Activated CD4-positive, alpha-beta memory T cell treated with anti-CD3 and anti-CD28 coated beads for 36 hours (primary cell): ENCODE results near the gene SRCIN1. TPM values are rescaled to one million over a fixed set of nuclear protein-coding genes. Genes with fewer than 3 reads are reported as not detected.

ENCODE experiments used
- CTCF ChIA-PET: fragments of 350-600 bp; sonication (Branson Sonifier 250); formaldehyde crosslinking; loops from one replicate; lab custom pipeline; 2021; ENCODE audit warnings: antibody characterized with exemption, inconsistent platforms; lab: Charles Lee
- POLR2A ChIA-PET: fragments of 350-600 bp; sonication (Branson Sonifier 250); formaldehyde crosslinking; loops from one replicate; lab custom pipeline; 2021; ENCODE audit warnings: antibody characterized with exemption; lab: Charles Lee
- DNase-seq: peaks from one replicate; pipeline ENCODE4 v3.0.0-alpha.2; 2020
- H3K27ac Mint-ChIP-seq: one replicate; pipeline ENCODE4 v1.8.0; 2021; ENCODE audit warnings: mixed read lengths
- H3K27me3 Mint-ChIP-seq: one replicate; pipeline ENCODE4 v1.8.0; 2021; ENCODE audit warnings: mixed read lengths
- H3K36me3 Mint-ChIP-seq: one replicate; pipeline ENCODE4 v1.8.0; 2021; ENCODE audit warnings: mixed read lengths
- H3K4me1 Mint-ChIP-seq: one replicate; pipeline ENCODE4 v1.8.0; 2021; ENCODE audit warnings: low read depth, mixed read lengths
- H3K4me3 Mint-ChIP-seq: one replicate; pipeline ENCODE4 v1.8.0; 2021; ENCODE audit warnings: mild to moderate bottlenecking, mixed read lengths
- H3K9me3 Mint-ChIP-seq: one replicate; pipeline ENCODE4 v1.8.0; 2021; ENCODE audit warnings: mixed read lengths
- intact Hi-C: fragments of 100-400 bp; cut with micrococcal nuclease; formaldehyde crosslinking; loops from one replicate; pipeline ENCODE4 v1.15.1; 2023
- total RNA-seq, 2 experiments: library from RNA; stranded (reverse); gene quantifications; one replicate each; pipeline ENCODE4 v1.2.3, GENCODE V29; 2021

Gene SRCIN1
- total RNA-seq, 2 experiments from 2014 or later, result 0.92 to 1.6 TPM

DNA sequence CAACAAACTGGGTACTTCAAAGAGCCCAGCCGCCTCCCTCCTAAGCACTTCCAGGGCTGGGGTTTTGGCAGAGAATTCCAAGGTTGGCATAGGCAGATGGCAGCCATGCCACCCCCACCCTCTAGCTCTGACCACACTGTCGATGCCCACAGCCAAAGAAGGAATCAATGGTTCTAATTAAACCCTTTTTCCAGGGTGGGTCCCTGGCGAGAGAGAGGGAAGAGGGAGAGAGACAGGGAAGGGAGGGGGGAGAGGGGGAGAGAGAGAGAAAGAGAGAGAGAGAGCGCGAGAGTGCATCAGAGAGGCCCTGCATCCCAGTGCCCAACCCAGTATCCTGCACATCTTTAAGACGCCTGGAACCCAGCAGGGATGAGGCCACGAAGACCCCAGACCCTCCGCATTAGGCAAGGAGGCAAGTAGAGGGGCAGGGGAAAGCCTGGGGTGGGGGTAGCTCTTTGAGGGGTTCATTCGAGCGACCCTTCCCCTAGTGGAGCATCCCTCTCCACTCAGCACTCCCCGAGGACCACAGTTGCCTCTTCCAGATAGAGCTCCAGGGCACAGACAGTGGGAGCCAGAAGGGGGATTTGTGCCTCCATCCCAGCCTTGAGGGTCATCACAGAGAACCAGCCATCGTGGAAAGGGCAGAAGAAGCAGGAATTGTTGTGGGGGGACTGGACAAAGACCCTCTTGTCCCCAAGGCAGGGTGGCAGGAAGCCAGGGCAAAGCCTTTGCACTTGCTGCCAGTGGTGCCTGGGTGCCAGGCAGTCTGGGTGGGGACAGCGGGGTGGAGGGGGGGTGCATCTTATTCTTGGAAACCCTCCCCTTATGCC is 2.6 kb downstream of the SRCIN1 start:
- ChIA-PET CTCF (interaction anchor here (0.5 to 3.6 kb wide), 7 partner anchors 20 to 1032 kb away, joined by 3 to 21 read pairs (median 4); no protein-coding TSS in a partner anchor), POLR2A (interaction anchor here (1.1 kb wide), 1 partner anchor 64 kb away, joined by 3 read pairs; no protein-coding TSS in a partner anchor)
- peaks cover 9% of the 10 kb centered on the region for H3K4me1 Mint-ChIP-seq
- H3K9me3 Mint-ChIP-seq, result no peaks in the 10 kb centered on the region
- H3K36me3 Mint-ChIP-seq, result no peaks in the 10 kb centered on the region
- H3K27ac Mint-ChIP-seq, result no peak overlapping the region
- no peak for DNase-seq
- peaks cover 61% of the 10 kb centered on the region for H3K27me3 Mint-ChIP-seq
- intact Hi-C loops, result no loop called here
- H3K4me3 Mint-ChIP-seq, result no peak overlapping the region

- ChIA-PET POLR2A (interaction anchor here (1.1 kb wide), 1 partner anchor 65 kb away, joined by 3 read pairs; no protein-coding TSS in a partner anchor), CTCF (interaction anchor here (2.3 to 3.6 kb wide), 2 partner anchors 44 to 65 kb away, joined by 12 to 21 read pairs; no protein-coding TSS in a partner anchor)
- no peak for DNase-seq
- H3K27me3 Mint-ChIP-seq, result peaks cover 58% of the 10 kb centered on the region
- no peaks in the 10 kb centered on the region for H3K9me3 Mint-ChIP-seq
- H3K4me3 Mint-ChIP-seq, result no peak overlapping the region
- H3K36me3 Mint-ChIP-seq, result no peaks in the 10 kb centered on the region
- peaks cover 6% of the 10 kb centered on the region for H3K4me1 Mint-ChIP-seq
- intact Hi-C loops, result no loop called here
- no peak overlapping the region for H3K27ac Mint-ChIP-seq
These were observed 3.3 kb downstream of the SRCIN1 start for GRCh38 chr17:38602453-38602852.

DNA sequence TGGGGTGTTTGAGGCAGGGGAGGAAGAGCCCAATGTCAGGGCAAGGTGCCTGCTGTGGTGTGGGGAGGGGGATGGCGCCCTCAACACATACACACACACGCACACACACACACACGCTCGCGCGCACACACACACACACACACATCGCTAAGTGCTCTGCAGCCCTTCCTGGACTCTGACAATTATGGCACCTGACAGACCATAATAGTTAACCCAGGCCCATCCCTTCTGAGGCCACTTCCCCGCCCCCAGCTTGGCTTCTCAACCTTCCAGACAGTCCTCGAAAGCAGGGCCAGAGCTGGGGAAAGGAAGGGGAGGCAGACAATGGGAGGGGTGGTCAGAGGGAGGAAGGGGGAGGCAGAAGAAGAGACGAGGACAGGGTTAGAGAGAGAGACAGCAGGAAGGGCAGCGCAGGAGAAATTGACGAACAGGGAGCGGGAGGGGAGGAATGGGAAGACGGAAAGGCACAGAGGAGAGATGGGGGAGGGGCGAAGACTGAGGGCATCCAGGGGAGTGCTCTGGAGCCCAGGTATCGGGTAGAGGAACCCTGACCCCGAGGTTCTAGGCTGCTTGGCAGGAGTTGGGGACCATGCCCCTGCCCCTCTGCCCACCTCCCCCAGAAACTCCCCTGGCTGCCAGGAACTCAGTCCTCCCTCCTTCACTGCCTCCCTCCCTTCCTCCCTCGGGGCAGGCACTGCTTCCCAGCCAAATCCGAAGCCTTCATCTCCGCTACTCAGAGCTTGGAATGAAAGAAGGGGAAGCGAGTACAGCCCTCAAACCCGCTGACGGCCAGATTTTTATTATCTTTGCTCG is 4.0 kb downstream of the SRCIN1 start:
- Mint-ChIP-seq H3K9me3 (no peaks in the 10 kb centered on the region), H3K36me3 (no peaks in the 10 kb centered on the region), H3K27ac (no peak overlapping the region), H3K4me3 (no peak overlapping the region), H3K27me3 (peaks cover 54% of the 10 kb centered on the region), H3K4me1 (peaks cover 2% of the 10 kb centered on the region)
- CTCF ChIA-PET, result interaction anchor here (2.3 kb wide), 1 partner anchor 43 kb away, joined by 12 read pairs; no protein-coding TSS in a partner anchor
- intact Hi-C loops, result no loop called here
- no peak for DNase-seq
- POLR2A ChIA-PET, result no interaction called here

- H3K9me3 Mint-ChIP-seq, result no peaks in the 10 kb centered on the region
- no peak overlapping the region for H3K27ac Mint-ChIP-seq
- intact Hi-C loops, result no loop called here
- no peak overlapping the region for H3K4me3 Mint-ChIP-seq
- no peaks in the 10 kb centered on the region for H3K36me3 Mint-ChIP-seq
- CTCF ChIA-PET, result no interaction called here
- peaks cover 54% of the 10 kb centered on the region for H3K27me3 Mint-ChIP-seq
- no peaks in the 10 kb centered on the region for H3K4me1 Mint-ChIP-seq
- POLR2A ChIA-PET, result no interaction called here
- no peak for DNase-seq
These were observed 4.8 kb downstream of the SRCIN1 start for GRCh38 chr17:38600906-38601305.

GRCh38 chr17:38600416-38600815 is 5.3 kb downstream of the SRCIN1 start:
- Mint-ChIP-seq H3K4me1 (no peaks in the 10 kb centered on the region), H3K27ac (no peak overlapping the region), H3K9me3 (no peaks in the 10 kb centered on the region), H3K27me3 (peaks cover 58% of the 10 kb centered on the region), H3K36me3 (no peaks in the 10 kb centered on the region), H3K4me3 (no peak overlapping the region)
- no peak for DNase-seq
- ChIA-PET POLR2A (no interaction called here), CTCF (interaction anchor here (1.2 kb wide), 1 partner anchor 53 kb away, joined by 3 read pairs; no protein-coding TSS in a partner anchor)
- intact Hi-C loops, result no loop called here

DNA sequence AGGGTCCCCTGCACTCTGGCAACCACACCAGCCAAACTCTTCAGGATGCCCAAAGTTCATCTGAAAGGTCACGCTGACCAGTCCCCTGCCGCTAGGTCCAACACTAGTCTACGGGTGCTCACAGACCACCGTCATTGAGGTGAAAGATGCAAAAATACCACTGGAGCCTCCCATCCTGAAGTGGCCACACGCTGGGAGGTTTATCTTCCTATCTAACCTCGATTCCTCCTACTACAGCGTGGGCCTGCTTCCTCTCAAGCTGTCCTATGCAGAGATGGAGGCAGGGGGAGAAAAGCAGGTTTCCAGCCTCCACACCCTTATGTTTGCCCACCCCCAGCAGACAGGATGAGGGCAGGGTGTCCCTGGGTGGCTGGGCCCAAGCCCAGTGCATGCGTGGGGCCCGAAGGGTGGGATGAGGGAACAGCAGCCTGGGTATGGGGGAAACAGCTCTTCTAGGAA is 6.3 kb downstream of the SRCIN1 start:
- no peak overlapping the region for H3K27ac Mint-ChIP-seq
- ChIA-PET CTCF (interaction anchor here (1.1 to 2.7 kb wide), 4 partner anchors 15 to 68 kb away, joined by 3 to 10 read pairs (median 6); no protein-coding TSS in a partner anchor), POLR2A (no interaction called here)
- no peak for DNase-seq
- no peaks in the 10 kb centered on the region for H3K9me3 Mint-ChIP-seq
- peaks cover 59% of the 10 kb centered on the region for H3K27me3 Mint-ChIP-seq
- no peak overlapping the region for H3K4me3 Mint-ChIP-seq
- intact Hi-C loops, result no loop called here
- no peaks in the 10 kb centered on the region for H3K4me1 Mint-ChIP-seq
- H3K36me3 Mint-ChIP-seq, result no peaks in the 10 kb centered on the region

GRCh38 chr17:38598995-38599394 is 6.8 kb downstream of the SRCIN1 start:
- intact Hi-C loops, result no loop called here
- CTCF ChIA-PET, result interaction anchor here (0.7 to 3.2 kb wide), 6 partner anchors 14 to 69 kb away, joined by 3 to 24 read pairs (median 6); no protein-coding TSS in a partner anchor
- no peak overlapping the region for H3K27ac Mint-ChIP-seq
- H3K36me3 Mint-ChIP-seq, result no peaks in the 10 kb centered on the region
- no peak for DNase-seq
- no peaks in the 10 kb centered on the region for H3K4me1 Mint-ChIP-seq
- no peaks in the 10 kb centered on the region for H3K9me3 Mint-ChIP-seq
- POLR2A ChIA-PET, result no interaction called here
- no peak overlapping the region for H3K4me3 Mint-ChIP-seq
- H3K27me3 Mint-ChIP-seq, result peaks cover 60% of the 10 kb centered on the region

DNA sequence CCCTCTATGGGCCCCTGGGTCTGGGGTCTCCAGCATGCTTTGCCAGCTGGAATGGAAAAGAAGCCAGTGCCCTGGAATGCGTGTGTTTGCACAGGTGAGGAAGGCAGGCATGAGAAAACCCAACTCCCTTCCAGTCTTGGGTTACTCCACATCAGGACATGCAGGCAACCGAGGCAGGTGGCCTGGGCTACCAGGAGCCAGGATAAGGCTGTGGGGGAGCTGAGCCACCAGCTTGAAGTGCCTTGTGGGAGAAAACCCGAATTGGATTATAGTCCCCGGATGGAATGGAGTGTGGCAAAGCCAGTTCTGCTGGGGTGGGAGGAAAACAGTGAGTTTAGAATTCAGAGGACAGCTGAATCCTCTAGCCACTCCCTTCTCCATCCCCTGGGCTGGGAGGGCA is 7.2 kb downstream of the SRCIN1 start:
- Mint-ChIP-seq H3K27ac (no peak overlapping the region), H3K4me3 (no peak overlapping the region), H3K4me1 (no peaks in the 10 kb centered on the region), H3K27me3 (peaks cover 60% of the 10 kb centered on the region), H3K9me3 (no peaks in the 10 kb centered on the region), H3K36me3 (no peaks in the 10 kb centered on the region)
- peak; percentile 40 for DNase-seq
- intact Hi-C loops, result no loop called here
- ChIA-PET POLR2A (no interaction called here), CTCF (interaction anchor here (0.7 to 3.2 kb wide), 6 partner anchors 9 to 69 kb away, joined by 3 to 24 read pairs (median 6); no protein-coding TSS in a partner anchor)

GRCh38 chr17:38597375-38597774 is 8.4 kb downstream of the SRCIN1 start:
- no peak overlapping the region for H3K4me3 Mint-ChIP-seq

DNA sequence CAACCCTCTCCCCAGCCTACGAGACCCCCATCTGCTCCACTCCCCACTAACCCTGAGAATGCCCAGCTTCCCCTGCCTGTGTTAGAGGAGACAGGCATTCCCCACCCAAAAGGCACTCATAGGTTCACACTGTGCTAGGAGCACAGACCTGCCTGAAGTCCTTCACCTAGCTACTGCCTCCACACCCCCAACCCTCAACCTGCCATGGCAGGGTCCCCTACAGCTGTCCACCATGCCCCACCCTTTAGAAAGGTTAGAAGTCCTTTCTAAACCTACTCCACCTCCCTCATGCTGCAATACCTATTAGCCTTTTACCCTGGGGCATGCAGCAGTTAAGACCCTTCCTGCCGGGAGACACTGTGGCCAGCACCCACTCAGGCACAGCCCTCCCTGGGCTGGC is 9.1 kb downstream of the SRCIN1 start:
- no peaks in the 10 kb centered on the region for H3K9me3 Mint-ChIP-seq
- intact Hi-C loops, result no loop called here
- H3K27me3 Mint-ChIP-seq, result peaks cover 63% of the 10 kb centered on the region
- peak overlapping the region; percentile 2 for H3K4me3 Mint-ChIP-seq
- CTCF ChIA-PET, result interaction anchor here (1.1 to 3.2 kb wide), 4 partner anchors 9 to 66 kb away, joined by 3 to 24 read pairs (median 6); no protein-coding TSS in a partner anchor
- POLR2A ChIA-PET, result no interaction called here
- DNase-seq, result no peak
- H3K27ac Mint-ChIP-seq, result no peak overlapping the region
- H3K36me3 Mint-ChIP-seq, result no peaks in the 10 kb centered on the region
- H3K4me1 Mint-ChIP-seq, result peaks cover 11% of the 10 kb centered on the region

More at GRCh38 chr17:38597375-38597774, 8.4 kb downstream of the SRCIN1 start:
- DNase-seq, result no peak
- ChIA-PET CTCF (interaction anchor here (1.2 to 3.2 kb wide), 5 partner anchors 9 to 70 kb away, joined by 3 to 24 read pairs (median 8); no protein-coding TSS in a partner anchor), POLR2A (no interaction called here)
- Mint-ChIP-seq H3K4me1 (peaks cover 3% of the 10 kb centered on the region), H3K27ac (no peak overlapping the region), H3K27me3 (peaks cover 64% of the 10 kb centered on the region), H3K9me3 (no peaks in the 10 kb centered on the region), H3K36me3 (no peaks in the 10 kb centered on the region)
- intact Hi-C loops, result no loop called here

DNA sequence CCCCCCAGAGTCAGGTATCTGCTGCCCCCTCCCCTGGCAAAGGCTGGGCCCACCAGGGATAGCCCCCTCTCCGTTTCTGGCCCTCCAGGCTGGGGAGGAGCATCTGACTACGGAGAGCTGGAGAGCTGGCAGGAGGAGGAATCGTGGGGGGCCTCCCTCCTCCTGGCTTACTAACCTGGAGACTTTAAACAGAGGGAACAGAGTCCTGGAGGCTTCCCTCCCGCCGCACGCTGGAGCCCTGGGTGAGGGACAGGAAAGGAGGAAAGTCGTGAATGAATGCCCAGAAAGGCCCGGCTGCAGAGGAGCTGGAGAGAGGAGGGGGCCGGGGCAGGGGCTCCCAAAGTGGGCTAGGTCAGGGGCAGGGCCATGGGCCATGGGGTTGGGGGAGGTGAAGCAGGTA is 9.9 kb downstream of the SRCIN1 start:
- Mint-ChIP-seq H3K4me3 (no peak overlapping the region), H3K36me3 (no peaks in the 10 kb centered on the region), H3K4me1 (peaks cover 18% of the 10 kb centered on the region), H3K27me3 (peaks cover 63% of the 10 kb centered on the region), H3K9me3 (no peaks in the 10 kb centered on the region), H3K27ac (no peak overlapping the region)
- POLR2A ChIA-PET, result no interaction called here
- CTCF ChIA-PET, result interaction anchor here (1.1 to 3.2 kb wide), 4 partner anchors 37 to 87 kb away, joined by 3 to 24 read pairs (median 4); no protein-coding TSS in a partner anchor
- no peak for DNase-seq
- intact Hi-C loops, result no loop called here
